Suprapubic skin (tissue), 4 donors: ENCODE data around the gene TEC. TPM values are rescaled to one million over a fixed set of nuclear protein-coding genes. Genes with fewer than 3 reads are reported as not detected.

ENCODE experiments used
- DNase-seq, 2 donors: peaks; one replicate each; pipeline ENCODE4 v3.0.0-alpha.2; 2019; ENCODE audit warnings: low spot score in 2 of 2
- H3K27ac ChIP-seq: fragments of 200-600 bp; sonication (generic); one replicate; pipeline ENCODE4 v1.5.1; 2019
- H3K27me3 ChIP-seq: fragments of 200-600 bp; sonication (generic); one replicate; pipeline ENCODE4 v1.5.1; 2019
- H3K36me3 ChIP-seq: fragments of 200-600 bp; sonication (generic); one replicate; pipeline ENCODE4 v1.5.1; 2019
- H3K4me1 ChIP-seq: fragments of 200-600 bp; sonication (generic); one replicate; pipeline ENCODE4 v1.5.1; 2019
- H3K4me3 ChIP-seq: fragments of 200-600 bp; sonication (generic); one replicate; pipeline ENCODE4 v1.5.1; 2019; ENCODE audit warnings: mild to moderate bottlenecking
- H3K9me3 ChIP-seq: fragments of 200-600 bp; sonication (generic); one replicate; pipeline ENCODE4 v1.5.1; 2019
- EP300 ChIP-seq: sonication (generic); formaldehyde crosslinking; IDR thresholded peaks from one replicate; pipeline ENCODE4 v1.6.1; 2017; ENCODE audit warnings: antibody characterized with exemption
- POLR2A ChIP-seq, 2 donors: fragments of 450-650 bp; IDR thresholded peaks; one replicate each; pipeline ENCODE4 v1.6.1; 2017; ENCODE audit warnings: antibody characterized with exemption in 2 of 2, mild to moderate bottlenecking in 2 of 2, moderate library complexity in 2 of 2
- POLR2AphosphoS5 ChIP-seq, 3 donors: sonication (generic); formaldehyde crosslinking; IDR thresholded peaks; one replicate each; pipeline ENCODE4 v1.6.1; 2017; ENCODE audit warnings: antibody characterized with exemption in 3 of 3
- WGBS: methylation state at CpG from one replicate; pipeline ENCODE4 v1.1.5; 2018; 5-methylcytosine and 5-hydroxymethylcytosine counted together
- total RNA-seq, 4 donors: library from RNA; depleted of rRNA; stranded (reverse); fragments of >200 nt; gene quantifications; one replicate each; pipeline ENCODE4 v1.1.0, GENCODE V29; 2016
- TF ChIP-seq, protein P1 (sequence below), 2 donors: fragments of 200-600 bp in 1 of 2; fragments of 450-650 bp in 1 of 2; sonication (generic) in 1 of 2; IDR thresholded peaks; one replicate each; pipeline ENCODE4 v1.5.1; 2016 to 2019; ENCODE audit warnings: antibody characterized with exemption in 2 of 2, mild to moderate bottlenecking in 1 of 2, moderate library complexity in 1 of 2

The TEC gene
- total RNA-seq, 4 donors from 2014 or later, result 4.1 to 18.8 (median 7.2) TPM

DNA sequence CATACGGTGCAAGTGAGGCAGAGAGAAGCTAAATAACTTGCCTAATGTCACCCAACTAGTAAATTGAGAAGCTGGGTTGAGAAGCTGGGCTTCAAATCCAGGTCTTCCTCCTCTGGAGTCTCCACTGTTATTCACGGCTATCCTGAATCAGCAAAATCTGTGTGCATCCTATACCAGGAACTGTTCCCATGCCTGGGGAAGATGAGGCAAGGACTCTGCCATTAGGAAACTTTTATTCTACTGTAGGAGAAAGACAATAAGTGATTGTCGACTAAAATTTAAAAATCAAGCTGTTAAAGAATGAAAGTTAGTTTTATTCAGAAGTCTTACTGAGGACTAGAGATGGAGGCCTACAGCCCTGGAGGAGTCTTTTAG, 872 bp upstream of the TEC start:
- Histone ChIP-seq H3K36me3 (no peaks in the 10 kb centered on the region), H3K9me3 (no peaks in the 10 kb centered on the region), H3K27me3 (no peaks in the 10 kb centered on the region), H3K4me3 (peak overlapping the region; percentile 87), H3K27ac (peak overlapping the region; percentile 91), H3K4me1 (peaks cover 15% of the 10 kb centered on the region)
- WGBS, result 80% methylated on average over 3 of the region's 3 CpGs
- no peak for TF ChIP-seq POLR2A (IDR thresholded peaks at IDR 0.05)
- no peak for TF ChIP-seq EP300
- no peak for TF ChIP-seq POLR2AphosphoS5 (IDR thresholded peaks at IDR 0.05)
- TF ChIP-seq, protein P1, sequence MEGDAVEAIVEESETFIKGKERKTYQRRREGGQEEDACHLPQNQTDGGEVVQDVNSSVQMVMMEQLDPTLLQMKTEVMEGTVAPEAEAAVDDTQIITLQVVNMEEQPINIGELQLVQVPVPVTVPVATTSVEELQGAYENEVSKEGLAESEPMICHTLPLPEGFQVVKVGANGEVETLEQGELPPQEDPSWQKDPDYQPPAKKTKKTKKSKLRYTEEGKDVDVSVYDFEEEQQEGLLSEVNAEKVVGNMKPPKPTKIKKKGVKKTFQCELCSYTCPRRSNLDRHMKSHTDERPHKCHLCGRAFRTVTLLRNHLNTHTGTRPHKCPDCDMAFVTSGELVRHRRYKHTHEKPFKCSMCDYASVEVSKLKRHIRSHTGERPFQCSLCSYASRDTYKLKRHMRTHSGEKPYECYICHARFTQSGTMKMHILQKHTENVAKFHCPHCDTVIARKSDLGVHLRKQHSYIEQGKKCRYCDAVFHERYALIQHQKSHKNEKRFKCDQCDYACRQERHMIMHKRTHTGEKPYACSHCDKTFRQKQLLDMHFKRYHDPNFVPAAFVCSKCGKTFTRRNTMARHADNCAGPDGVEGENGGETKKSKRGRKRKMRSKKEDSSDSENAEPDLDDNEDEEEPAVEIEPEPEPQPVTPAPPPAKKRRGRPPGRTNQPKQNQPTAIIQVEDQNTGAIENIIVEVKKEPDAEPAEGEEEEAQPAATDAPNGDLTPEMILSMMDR (IDR thresholded peaks at IDR 0.05), result no peak
- DNase-seq, result no peak

DNA sequence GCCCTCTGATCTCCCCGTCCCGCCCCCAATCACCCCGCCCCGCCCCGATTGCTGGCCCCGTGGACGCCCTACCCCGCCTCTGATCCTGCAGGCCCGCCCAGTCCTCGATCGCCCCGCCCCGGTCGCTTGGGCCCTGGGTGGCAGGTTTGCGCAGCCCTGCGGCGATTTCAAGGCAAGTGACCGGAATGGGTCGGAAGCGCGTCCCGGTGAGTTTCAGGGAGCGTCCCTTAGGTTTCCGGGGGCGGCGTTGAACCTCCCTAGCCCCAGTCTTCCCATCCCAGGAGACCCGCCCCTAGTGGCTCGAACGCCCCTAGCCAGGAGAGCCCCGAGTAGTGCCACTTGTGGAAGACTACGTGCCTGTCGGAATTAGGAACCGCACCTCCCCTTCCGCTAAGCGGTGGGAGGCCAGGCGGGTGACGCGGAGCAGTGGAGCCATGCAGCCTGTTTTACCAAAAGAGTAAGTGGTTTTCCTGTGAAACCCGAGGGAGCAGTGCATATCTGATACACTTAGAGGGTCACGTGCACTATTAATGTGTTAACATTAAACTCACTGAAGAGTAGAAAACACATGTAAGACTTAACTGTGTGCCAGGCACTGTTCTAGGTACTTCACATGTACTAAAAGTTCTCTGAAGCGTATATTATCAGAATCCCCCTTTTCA, 354 bp upstream of the TEC start:
- TF ChIP-seq POLR2A (IDR thresholded peaks at IDR 0.05) (no peak), POLR2AphosphoS5 (IDR thresholded peaks at IDR 0.05) (no peak), EP300 (no peak)
- TF ChIP-seq, protein P1 (IDR thresholded peaks at IDR 0.05), result no peak
- WGBS, result 10% methylated on average over 10 of the region's 41 CpGs
- H3K4me1 ChIP-seq, result peaks cover 15% of the 10 kb centered on the region
- peak; percentile 95 for DNase-seq
- H3K27ac ChIP-seq, result peak overlapping the region; percentile 91
- no peaks in the 10 kb centered on the region for H3K9me3 ChIP-seq
- peak overlapping the region; percentile 87 for H3K4me3 ChIP-seq
- H3K36me3 ChIP-seq, result no peaks in the 10 kb centered on the region
- H3K27me3 ChIP-seq, result no peaks in the 10 kb centered on the region

DNA sequence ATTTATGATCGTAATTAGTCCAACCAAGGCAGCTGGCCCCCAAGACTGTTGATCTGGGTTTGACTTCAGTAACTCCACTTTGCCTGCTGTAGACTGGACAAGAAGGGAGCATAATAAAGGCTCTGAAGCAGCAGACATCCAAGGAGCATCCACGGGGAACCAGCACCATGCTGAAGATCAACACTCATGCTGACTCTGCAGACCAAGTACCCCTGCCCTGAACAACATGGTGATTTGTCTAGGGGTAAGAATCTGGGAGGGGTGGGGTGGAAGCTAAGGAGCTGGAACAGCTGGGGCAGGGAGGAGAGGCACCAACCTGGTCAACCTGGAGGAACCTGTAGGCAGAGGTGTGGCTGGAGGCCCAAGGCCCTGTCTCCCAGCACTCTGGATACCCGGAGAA, 2.1 kb downstream of the TEC start:
- TF ChIP-seq POLR2A (IDR thresholded peaks at IDR 0.05) (no peak), POLR2AphosphoS5 (IDR thresholded peaks at IDR 0.05) (no peak), EP300 (no peak)
- TF ChIP-seq, protein P1 (IDR thresholded peaks at IDR 0.05), result no peak
- H3K4me1 ChIP-seq, result peaks cover 15% of the 10 kb centered on the region
- H3K36me3 ChIP-seq, result no peaks in the 10 kb centered on the region
- H3K4me3 ChIP-seq, result no peak overlapping the region
- H3K27ac ChIP-seq, result no peak overlapping the region
- no peaks in the 10 kb centered on the region for H3K9me3 ChIP-seq
- DNase-seq, result no peak
- H3K27me3 ChIP-seq, result no peaks in the 10 kb centered on the region
- 97% methylated on average over 3 of the region's 3 CpGs for WGBS

DNA sequence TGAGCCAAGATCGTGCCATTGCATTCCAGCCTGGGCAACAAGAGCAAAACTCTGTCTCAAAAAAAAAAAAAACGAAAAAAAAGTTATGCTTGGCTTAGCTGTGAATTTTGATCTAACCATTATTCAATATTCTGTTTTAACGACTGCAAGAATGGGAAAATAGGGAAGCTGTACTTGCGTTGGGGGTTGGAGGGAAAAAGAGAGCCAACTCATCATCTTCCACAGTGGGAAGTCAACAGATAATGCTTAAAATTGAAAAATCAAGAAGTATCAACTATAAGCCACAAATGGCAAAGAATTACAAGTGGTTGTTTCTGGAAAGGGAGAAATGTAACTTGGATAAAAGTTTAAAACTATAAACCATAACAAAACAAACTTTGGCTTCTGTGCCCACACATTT, 2.9 kb downstream of the TEC start:
- H3K36me3 ChIP-seq, result no peaks in the 10 kb centered on the region
- no peak for DNase-seq
- WGBS, result 80% methylated on average over 4 of the region's 4 CpGs
- no peak overlapping the region for H3K27ac ChIP-seq
- H3K4me3 ChIP-seq, result no peak overlapping the region
- no peaks in the 10 kb centered on the region for H3K9me3 ChIP-seq
- peaks cover 15% of the 10 kb centered on the region for H3K4me1 ChIP-seq
- TF ChIP-seq EP300, result no peak
- TF ChIP-seq POLR2AphosphoS5 (IDR thresholded peaks at IDR 0.05), result no peak
- TF ChIP-seq, protein P1 (IDR thresholded peaks at IDR 0.05), result no peak
- no peaks in the 10 kb centered on the region for H3K27me3 ChIP-seq

DNA sequence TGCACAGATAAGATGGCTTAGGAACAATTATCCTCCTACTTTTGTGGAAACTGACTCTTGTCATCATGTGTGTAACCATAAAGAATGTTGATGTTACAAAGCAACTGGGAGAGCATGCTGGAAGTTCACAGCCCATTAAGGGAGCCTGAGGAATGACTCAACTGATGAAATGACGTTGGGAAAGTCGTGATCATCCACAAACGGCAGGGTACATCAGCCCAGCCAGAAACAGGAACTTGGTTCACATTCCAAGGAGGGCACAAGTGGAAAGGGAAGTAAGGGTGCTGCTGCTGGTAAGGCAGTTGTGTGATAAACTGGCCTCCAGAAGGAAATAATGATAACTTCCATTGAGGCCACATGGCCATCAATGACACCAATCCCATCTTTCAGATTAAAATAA, 6.7 kb downstream of the TEC start:
- H3K27me3 ChIP-seq, result no peaks in the 10 kb centered on the region
- H3K36me3 ChIP-seq, result no peaks in the 10 kb centered on the region
- no peaks in the 10 kb centered on the region for H3K9me3 ChIP-seq
- H3K27ac ChIP-seq, result no peak overlapping the region
- TF ChIP-seq POLR2A (IDR thresholded peaks at IDR 0.05) (no peak), POLR2AphosphoS5 (IDR thresholded peaks at IDR 0.05) (no peak), EP300 (no peak)
- TF ChIP-seq, protein P1 (IDR thresholded peaks at IDR 0.05), result no peak
- no peak for DNase-seq
- no peak overlapping the region for H3K4me3 ChIP-seq
- 88% methylated on average over 3 of the region's 3 CpGs for WGBS
- H3K4me1 ChIP-seq, result no peaks in the 10 kb centered on the region
